Transverse colon (tissue), 4 donors: ENCODE measurements around the gene PRMT3. TPM values are rescaled to one million over a fixed set of nuclear protein-coding genes. Genes with fewer than 3 reads are reported as not detected.

Source experiments
- DNase-seq: peaks from one replicate; pipeline ENCODE4 v3.0.0-alpha.2; 2019
- H3K27ac ChIP-seq, 4 donors: fragments of 200-600 bp; sonication (generic); 2 replicates each; pipeline ENCODE4 v1.5.1; 2016 to 2018; ENCODE audit warnings: inconsistent platforms in 4 of 4
- H3K27me3 ChIP-seq: fragments of 200-600 bp; sonication (generic); 2 replicates; pipeline ENCODE4 v1.5.1; 2017; ENCODE audit warnings: inconsistent platforms
- H3K36me3 ChIP-seq, 4 donors: fragments of 200-600 bp; sonication (generic); 2 replicates each; pipeline ENCODE4 v1.5.1; 2017 to 2019; ENCODE audit warnings: inconsistent platforms in 4 of 4
- H3K4me1 ChIP-seq, 4 donors: fragments of 200-600 bp; sonication (generic); 2 replicates each; pipeline ENCODE4 v1.5.1; 2017 to 2020; ENCODE audit warnings: inconsistent platforms in 4 of 4
- H3K4me3 ChIP-seq, 4 donors: fragments of 200-600 bp; sonication (generic); 1 replicate in 1 of 4; 2 replicates in 3 of 4; pipeline versions ENCODE4 v1.5.1 to v1.6.1; 2017 to 2019; ENCODE audit warnings: inconsistent platforms in 4 of 4
- H3K9me3 ChIP-seq, 2 donors: fragments of 200-600 bp; sonication (generic); 2 replicates each; pipeline ENCODE4 v1.5.1; 2017 to 2019; ENCODE audit warnings: inconsistent platforms in 2 of 2
- CTCF ChIP-seq, 5 experiments: fragments of 200-600 bp in 3 of 5; fragments of 450-650 bp in 2 of 5; sonication (generic) in 3 of 5; IDR thresholded peaks; 1 replicate in 2 of 5; 2 replicates in 3 of 5; pipeline ENCODE4 v1.5.1; 2016 to 2017; ENCODE audit warnings: antibody characterized with exemption in 5 of 5, inconsistent platforms in 3 of 5, mild to moderate bottlenecking in 2 of 5, moderate library complexity in 1 of 5
- EP300 ChIP-seq: sonication (generic); formaldehyde crosslinking; IDR thresholded peaks from one replicate; pipeline ENCODE4 v1.6.1; 2017; ENCODE audit warnings: antibody characterized with exemption, low read depth
- POLR2A ChIP-seq: fragments of 450-650 bp; IDR thresholded peaks from one replicate; pipeline ENCODE4 v1.6.1; 2016; ENCODE audit warnings: antibody characterized with exemption, mild to moderate bottlenecking, moderate library complexity
- POLR2AphosphoS5 ChIP-seq, 3 donors: sonication (generic); formaldehyde crosslinking; IDR thresholded peaks; one replicate each; pipeline ENCODE4 v1.6.1; 2016; ENCODE audit warnings: antibody characterized with exemption in 3 of 3
- WGBS, 2 donors: methylation state at CpG; one replicate each; pipeline ENCODE4 v1.1.5; 2018; ENCODE audit warnings: low coverage in 1 of 2; 5-methylcytosine and 5-hydroxymethylcytosine counted together
- in situ Hi-C, 4 donors: fragments of 200-750 bp; cut with MboI; loops; one replicate each; pipeline versions ENCODE4 v1.15.0 to v1.15.1; 2017; ENCODE audit warnings: low sequenced_read_pairs in 3 of 4, low pct_ligation_motif_present in 1 of 4, low pct_unique_long_range_greater_than_20kb in 1 of 4
- intact Hi-C: fragments of 100-400 bp; cut with DNase I; formaldehyde crosslinking; loops from one replicate; pipeline ENCODE4 v1.15.1; 2023; ENCODE audit warnings: low total_unique reads
- total RNA-seq, 4 donors: library from RNA; depleted of rRNA; stranded (reverse); fragments of >200 nt; gene quantifications; one replicate each; pipeline ENCODE4 v1.1.0, GENCODE V29; 2016

Gene PRMT3
- total RNA-seq, 4 donors from 2014 or later: 6.7 to 21.0 (median 15.2) TPM

- in situ Hi-C loops: loop anchor here in 2 of 4 donors (25.0 kb wide), 2 partner anchors 423 to 798 kb away; no protein-coding TSS in a partner anchor
- Histone ChIP-seq H3K27me3 (no peaks in the 10 kb centered on the region), H3K4me1 (peaks cover 0 to 24% (median 21%) of the 10 kb centered on the region in 4 donors), H3K36me3 (no peaks in the 10 kb centered on the region), H3K4me3 (no peak overlapping the region), H3K27ac (peak overlapping the region in 2 of 4 donors; percentile 35 to 62), H3K9me3 (no peaks in the 10 kb centered on the region)
- intact Hi-C loops: no loop called here
- 39 to 53% methylated on average over 5 to 7 of the region's 7 CpGs for WGBS, 2 donors
- TF ChIP-seq CTCF (IDR thresholded peaks at IDR 0.05) (no peak), POLR2AphosphoS5 (IDR thresholded peaks at IDR 0.05) (peak in 1 of 3 donors; percentile 18)
- peak; percentile 24 for DNase-seq
Measured at GRCh38 chr11:20360650-20361049, 26.9 kb upstream of the PRMT3 start.

GRCh38 chr11:20362481-20362880 lies 25.0 kb upstream of the PRMT3 start:
- no peak overlapping the region for H3K27ac ChIP-seq
- no peak for TF ChIP-seq EP300
- no peak for TF ChIP-seq POLR2A
- TF ChIP-seq POLR2AphosphoS5 (IDR thresholded peaks at IDR 0.05): no peak
- no peak for TF ChIP-seq CTCF (IDR thresholded peaks at IDR 0.05)

GRCh38 chr11:20363149-20363499 lies 24.4 kb upstream of the PRMT3 start:
- WGBS, 2 donors: 68 to 95% methylated on average over 2 of the region's 2 CpGs
- Histone ChIP-seq H3K27me3 (no peaks in the 10 kb centered on the region), H3K9me3 (no peaks in the 10 kb centered on the region), H3K4me3 (peak overlapping the region in 3 of 4 donors; percentile 76 to 85 (median 82)), H3K4me1 (peaks cover 0 to 36% (median 28%) of the 10 kb centered on the region in 4 donors), H3K36me3 (no peaks in the 10 kb centered on the region), H3K27ac (peak overlapping the region; percentile 91 to 96 (median 94))
- in situ Hi-C loops (loop anchor here in 2 of 4 donors (25.0 kb wide), 2 partner anchors 426 to 801 kb away; no protein-coding TSS in a partner anchor), intact Hi-C loops (no loop called here)
- no peak for TF ChIP-seq POLR2AphosphoS5 (IDR thresholded peaks at IDR 0.05)
- no peak for TF ChIP-seq CTCF (IDR thresholded peaks at IDR 0.05)
- TF ChIP-seq POLR2A: no peak
- no peak for TF ChIP-seq EP300
- no peak for DNase-seq

More at GRCh38 chr11:20362481-20362880, 25.0 kb upstream of the PRMT3 start:
- H3K36me3 ChIP-seq: no peaks in the 10 kb centered on the region
- intact Hi-C loops: no loop called here
- peaks cover 0 to 36% (median 28%) of the 10 kb centered on the region in 4 donors for H3K4me1 ChIP-seq
- in situ Hi-C loops: loop anchor here in 2 of 4 donors (25.0 kb wide), 2 partner anchors 425 to 800 kb away; no protein-coding TSS in a partner anchor
- DNase-seq: no peak
- 0% methylated on average over 1 of the region's 1 CpG; no CpG with 5 or more reads in 1 of the 2 donors for WGBS, 2 donors
- no peaks in the 10 kb centered on the region for H3K27me3 ChIP-seq
- no peak overlapping the region for H3K4me3 ChIP-seq
- no peaks in the 10 kb centered on the region for H3K9me3 ChIP-seq

- intact Hi-C loops: no loop called here
- Histone ChIP-seq H3K36me3 (no peaks in the 10 kb centered on the region), H3K27me3 (no peaks in the 10 kb centered on the region), H3K4me1 (peaks cover 0 to 36% (median 28%) of the 10 kb centered on the region in 4 donors), H3K27ac (peak within 1 kb of the TSS; percentile 91 to 96 (median 94)), H3K9me3 (no peaks in the 10 kb centered on the region), H3K4me3 (peak within 1 kb of the TSS; percentile 76 to 95 (median 84))
- TF ChIP-seq POLR2A: peak; percentile 73
- TF ChIP-seq CTCF (IDR thresholded peaks at IDR 0.05): no peak
- no peak for TF ChIP-seq EP300
- TF ChIP-seq POLR2AphosphoS5 (IDR thresholded peaks at IDR 0.05): peak; percentile 18 to 71 (median 67)
- 3 to 11% methylated on average over 3 to 32 of the region's 68 CpGs for WGBS, 2 donors
- in situ Hi-C loops: loop anchor here in 2 of 4 donors (25.0 kb wide), 2 partner anchors 426 to 801 kb away; no protein-coding TSS in a partner anchor
- peak; percentile 82 for DNase-seq
Measured at GRCh38 chr11:20363500-20364340, 23.8 kb upstream of the PRMT3 start, which contains the start of gene HTATIP2. Gene HTATIP2, plus strand, starts transcription at chr11:20363714. Its CDS starts 524 bp downstream, at chr11:20364238.
